H1 (cell line): Measurements from ENCODE around the gene ACOT11. TPM values are rescaled to one million over a fixed set of nuclear protein-coding genes. Genes with fewer than 3 reads are reported as not detected.

ENCODE experiments used
- CTCF ChIA-PET: fragments of 300-600 bp; sonication (Branson Sonifier 250); formaldehyde crosslinking; loops from one replicate; lab custom pipeline; 2021; ENCODE audit not compliant: partially characterized antibody; lab: Charles Lee
- POLR2A ChIA-PET: fragments of 300-600 bp; sonication (Branson Sonifier 250); formaldehyde crosslinking; loops from one replicate; lab custom pipeline; 2021; ENCODE audit warnings: inconsistent platforms; ENCODE audit not compliant: partially characterized antibody; lab: Charles Lee
- DNase-seq, 2 experiments: peaks; one replicate each; pipeline versions ENCODE4 v3.0.0 to v3.0.0-alpha.2; 2010 to 2022; ENCODE audit warnings: low spot score in 2 of 2, low read depth in 1 of 2, mixed read lengths in 1 of 2
- FAIRE-seq: peaks from 2 replicates; lab custom pipeline; 2011; peaks lifted over from hg19 to GRCh38; lab: Jason Lieb, UNC
- H2AFZ ChIP-seq: 2 replicates; pipeline ENCODE4 v1.8.1; 2012; ENCODE audit warnings: low read length, inconsistent platforms
- H2AK5ac ChIP-seq: 2 replicates; pipeline ENCODE4 v1.6.1; 2013; ENCODE audit warnings: low read depth, low read length
- H2BK120ac ChIP-seq: replicated peaks from 2 replicates; pipeline ENCODE3; 2013; ENCODE audit warnings: low read depth, low read length, inconsistent platforms
- H2BK12ac ChIP-seq: 2 replicates; pipeline ENCODE4 v1.6.1; 2013; ENCODE audit warnings: low read depth, low read length
- H2BK15ac ChIP-seq: 2 replicates; pipeline ENCODE4 v1.6.1; 2013; ENCODE audit warnings: low read length
- H2BK20ac ChIP-seq: 2 replicates; pipeline ENCODE4 v1.6.1; 2013; ENCODE audit warnings: low read length
- H2BK5ac ChIP-seq: 2 replicates; pipeline ENCODE4 v1.6.1; 2013; ENCODE audit warnings: low read depth, low read length
- H3K14ac ChIP-seq: 2 replicates; pipeline ENCODE4 v1.6.1; 2013; ENCODE audit warnings: inconsistent platforms; ENCODE audit not compliant: insufficient read length
- H3K18ac ChIP-seq: 2 replicates; pipeline ENCODE4 v1.6.1; 2013; ENCODE audit warnings: low read length; ENCODE audit errors: extremely low read depth
- H3K23ac ChIP-seq: 2 replicates; pipeline ENCODE4 v1.6.1; 2013; ENCODE audit warnings: inconsistent platforms; ENCODE audit not compliant: insufficient read length
- H3K23me2 ChIP-seq: 2 replicates; pipeline ENCODE4 v1.6.1; 2013; ENCODE audit warnings: low read depth, low read length
- H3K27ac ChIP-seq: 2 replicates; pipeline ENCODE4 v1.6.1; 2011; ENCODE audit warnings: low read depth, low read length, inconsistent platforms
- H3K27me3 ChIP-seq, 4 experiments: replicated peaks in 1 of 4; 1 replicate in 1 of 4; 2 replicates in 3 of 4; pipeline versions ENCODE4 v1.6.1 to v1.8.1; 2011 to 2013; ENCODE audit warnings: low read length in 3 of 4, mild to moderate bottlenecking in 3 of 4, inconsistent platforms in 2 of 4, mixed read lengths in 2 of 4, moderate library complexity in 1 of 4; ENCODE audit not compliant: control insufficient read depth in 3 of 4, insufficient read depth in 3 of 4; ENCODE audit errors: extremely low read depth in 1 of 4
- H3K36me3 ChIP-seq, 4 experiments: 2 replicates each; pipeline versions ENCODE4 v1.6.1 to v1.8.1; 2011 to 2013; ENCODE audit warnings: mild to moderate bottlenecking in 4 of 4, low read length in 3 of 4, moderate library complexity in 2 of 4, control low read depth in 1 of 4, inconsistent platforms in 1 of 4; ENCODE audit not compliant: insufficient read depth in 4 of 4, control insufficient read depth in 2 of 4
- H3K4ac ChIP-seq: replicated peaks from 2 replicates; pipeline ENCODE3; 2013; ENCODE audit warnings: low read length, low read depth, mixed read lengths, inconsistent platforms; ENCODE audit not compliant: insufficient read length
- H3K4me1 ChIP-seq, 4 experiments: replicated peaks in 1 of 4; 1 replicate in 1 of 4; 2 replicates in 3 of 4; pipeline versions ENCODE4 v1.6.1 to v1.8.1; 2011 to 2013; ENCODE audit warnings: low read length in 3 of 4, inconsistent platforms in 2 of 4, mixed read lengths in 1 of 4; ENCODE audit not compliant: insufficient read depth in 4 of 4, control insufficient read depth in 3 of 4
- H3K4me2 ChIP-seq, 2 experiments: 2 replicates each; pipeline versions ENCODE4 v1.6.1 to v1.8.1; 2011 to 2013; ENCODE audit warnings: low read depth in 2 of 2, low read length in 2 of 2, control low read depth in 1 of 2, inconsistent platforms in 1 of 2, mild to moderate bottlenecking in 1 of 2; ENCODE audit not compliant: insufficient read depth in 1 of 2
- H3K4me3 ChIP-seq, 4 experiments: fragments of 200-600, 300-600 bp in 1 of 4; sonication (generic), shearing (Covaris generic), sonication (Bioruptor Twin) in 1 of 4; 2 replicates each; pipeline versions ENCODE4 v1.5.1 to v1.8.1; 2011 to 2016; ENCODE audit warnings: low read length in 4 of 4, low read depth in 3 of 4, control low read depth in 2 of 4, inconsistent platforms in 2 of 4, mild to moderate bottlenecking in 2 of 4, mixed read lengths in 1 of 4, moderate library complexity in 1 of 4; ENCODE audit not compliant: insufficient read depth in 2 of 4; ENCODE audit errors: extremely low read depth in 1 of 4
- H3K56ac ChIP-seq: replicated peaks from 2 replicates; pipeline ENCODE3; 2013; ENCODE audit warnings: low read depth, mild to moderate bottlenecking, mixed read lengths, low read length, inconsistent platforms; ENCODE audit not compliant: insufficient read length
- H3K79me1 ChIP-seq: 2 replicates; pipeline ENCODE4 v1.6.1; 2013; ENCODE audit warnings: low read depth, low read length, control low read depth
- H3K79me2 ChIP-seq, 2 experiments: 2 replicates each; pipeline versions ENCODE4 v1.6.1 to v1.8.1; 2012 to 2013; ENCODE audit warnings: low read length in 2 of 2, mild to moderate bottlenecking in 2 of 2, inconsistent platforms in 1 of 2; ENCODE audit not compliant: insufficient read depth in 2 of 2, control insufficient read depth in 1 of 2
- H3K9ac ChIP-seq, 4 experiments: replicated peaks in 1 of 4; 1 replicate in 1 of 4; 2 replicates in 3 of 4; pipeline versions ENCODE4 v1.6.1 to v1.8.1; 2011 to 2013; ENCODE audit warnings: low read depth in 3 of 4, low read length in 3 of 4, control low read depth in 2 of 4, mild to moderate bottlenecking in 2 of 4, moderate library complexity in 2 of 4, inconsistent platforms in 1 of 4; ENCODE audit errors: extremely low read depth in 1 of 4
- H3K9me3 ChIP-seq, 2 experiments: 2 replicates each; pipeline versions ENCODE4 v1.6.1 to v1.8.1; 2012 to 2013; ENCODE audit warnings: mild to moderate bottlenecking in 2 of 2, moderate library complexity in 2 of 2, control low read depth in 1 of 2, inconsistent platforms in 1 of 2, low read depth in 1 of 2, low read length in 1 of 2, mixed read lengths in 1 of 2; ENCODE audit not compliant: insufficient read depth in 2 of 2
- H4K20me1 ChIP-seq, 2 experiments: replicated peaks in 1 of 2; 2 replicates each; pipeline versions ENCODE3 to v1.8.1; 2011 to 2013; ENCODE audit warnings: inconsistent platforms in 2 of 2, low read length in 2 of 2, mild to moderate bottlenecking in 1 of 2; ENCODE audit not compliant: insufficient read depth in 2 of 2, control insufficient read depth in 1 of 2
- H4K5ac ChIP-seq: 2 replicates; pipeline ENCODE4 v1.6.1; 2013; ENCODE audit warnings: low read length, low read depth, mixed read lengths, inconsistent platforms; ENCODE audit not compliant: insufficient read length
- H4K8ac ChIP-seq: 2 replicates; pipeline ENCODE4 v1.8.0; 2013; ENCODE audit warnings: mild to moderate bottlenecking, moderate library complexity, low read length, inconsistent platforms; ENCODE audit not compliant: insufficient read depth; ENCODE audit errors: extremely low read depth
- H4K91ac ChIP-seq: replicated peaks from 2 replicates; pipeline ENCODE3; 2013; ENCODE audit warnings: low read length, mixed read lengths, inconsistent platforms; ENCODE audit not compliant: insufficient read length
- ATF2 ChIP-seq: IDR thresholded peaks from 2 replicates; pipeline ENCODE4 v1.6.1; 2012; ENCODE audit warnings: low read length, inconsistent platforms
- GABPA ChIP-seq: IDR thresholded peaks from 2 replicates; pipeline ENCODE4 v1.6.1; 2011; ENCODE audit warnings: mild to moderate bottlenecking, low read length, moderate library complexity, borderline replicate concordance; ENCODE audit not compliant: insufficient read depth
- KDM4A ChIP-seq: IDR thresholded peaks from one replicate; pipeline ENCODE4 v1.7.1; 2012; ENCODE audit warnings: low read depth, mild to moderate bottlenecking, moderate library complexity, low read length, inconsistent platforms; ENCODE audit not compliant: severe bottlenecking
- RAD21 ChIP-seq, 2 experiments: IDR thresholded peaks in 1 of 2; conservative IDR thresholded peaks in 1 of 2; 2 replicates each; pipeline ENCODE4 v1.6.1; 2011; ENCODE audit warnings: low read depth in 2 of 2, low read length in 2 of 2, improper control_type of control experiment in 1 of 2, inconsistent platforms in 1 of 2, mild to moderate bottlenecking in 1 of 2, moderate library complexity in 1 of 2
- SAP30 ChIP-seq: fragments of 300-600 bp; sonication (generic); IDR thresholded peaks from 2 replicates; pipeline ENCODE4 v1.7.1; 2012; ENCODE audit warnings: low read length, moderate library complexity, mild to moderate bottlenecking, inconsistent platforms; ENCODE audit not compliant: insufficient read depth, insufficient replicate concordance
- TBP ChIP-seq: IDR thresholded peaks from 2 replicates; pipeline ENCODE4 v1.6.1; 2011; ENCODE audit warnings: low read depth, low read length, improper control_type of control experiment
- WGBS, 2 experiments: shearing (Covaris generic) in 1 of 2; methylation state at CpG; one replicate each; pipeline versions ENCODE4 v1.1.6 to v1.1.7; 2013 to 2015; ENCODE audit warnings: low lambda C conversion rate in 2 of 2, mixed read lengths in 2 of 2, inconsistent platforms in 1 of 2, low coverage in 1 of 2, missing lambda C conversion rate in 1 of 2; ENCODE audit not compliant: insufficient replicate concordance in 2 of 2, insufficient coverage in 1 of 2, insufficient read length in 1 of 2; ENCODE audit errors: extremely low coverage in 1 of 2, missing lambda C conversion rate in 1 of 2; 5-methylcytosine and 5-hydroxymethylcytosine counted together
- polyA plus RNA-seq, 7 experiments: library from polyadenylated mRNA; depleted of rRNA in 3 of 7; stranded (reverse) in 5 of 7; unstranded in 2 of 7; fragments of >200 nt in 5 of 7; fragments of 200-250 nt in 2 of 7; gene quantifications; 1 replicate in 5 of 7; 2 replicates in 1 of 7; 4 replicates in 1 of 7; pipeline versions ENCODE4 v1.2.1 to v1.2.3, GENCODE V29; 2011 to 2013; ENCODE audit warnings: missing spikeins in 2 of 7, mixed read lengths in 2 of 7
- total RNA-seq: library from RNA; stranded (reverse); fragmentation: NEBNext Ultra II Directional; extraction: Animal tissue kit (Norgen Biotek cat#: 25700); gene quantifications from 2 replicates; pipeline ENCODE4 v1.2.1, GENCODE V29; 2021

The ACOT11 gene
- total and polyA plus RNA-seq, 2 of the 8 experiments (the other 6 are each of a cell fraction or from before 2014, with no cell fraction given) = 3.8 to 4.5 TPM

- 81% methylated on average over 8 of the region's 8 CpGs; no CpG with 5 or more reads in 1 of the 2 experiments for WGBS, 2 experiments
- DNase-seq = no peak
- FAIRE-seq = no peak
- Histone ChIP-seq H2AK5ac (no peak overlapping the region), H3K36me3 (no peaks in the 10 kb centered on the region), H3K79me1 (no peaks in the 10 kb centered on the region), H2AFZ (no peak overlapping the region), H3K4ac (no peak overlapping the region), H4K91ac (no peak overlapping the region), H3K27me3 (no peaks in the 10 kb centered on the region; a peak in 1 of 7 replicates), H4K8ac (no peak overlapping the region), H3K18ac (no peak overlapping the region), H3K9me3 (no peaks in the 10 kb centered on the region), H2BK12ac (no peak overlapping the region), H3K27ac (no peak overlapping the region), H2BK20ac (no peak overlapping the region), H3K23ac (no peak overlapping the region), H4K5ac (no peak overlapping the region), H3K9ac (no peak overlapping the region), H2BK15ac (0 out of 2 replicates have a peak overlapping the region, but pooled peaks have one; percentile 29), H3K79me2 (no peaks in the 10 kb centered on the region), H3K14ac (no peak overlapping the region), H2BK5ac (no peak overlapping the region), H3K4me1 (peaks cover 5 to 14% (median 10%) of the 10 kb centered on the region in 4 experiments), H2BK120ac (no peak overlapping the region), H3K4me2 (no peak overlapping the region), H3K23me2 (0 out of 2 replicates have a peak, but pooled peaks cover 3% of the 10 kb centered on the region), H4K20me1 (no peaks in the 10 kb centered on the region), H3K4me3 (no peak overlapping the region), H3K56ac (no peak overlapping the region)
- ChIA-PET POLR2A (no interaction called here), CTCF (interaction anchor here (0.6 kb wide), 1 partner anchor 21 kb away, joined by 3 read pairs; no protein-coding TSS in a partner anchor)
- TF ChIP-seq RAD21 (IDR thresholded peaks at IDR 0.05 in 1 of 2, conservative IDR thresholded peaks at IDR 0.05 in 1 of 2; ENCODE audit: low read depth in 2 of 2, low read length in 2 of 2) (no peak), GABPA (no peak), SAP30 (no peak), TBP (no peak), ATF2 (no peak), KDM4A (no peak)
Observed at GRCh38 chr1:54614563-54614962, 66.5 kb downstream of the ACOT11 start.
